SK-N-SH (cell line): ENCODE data around the gene ADAMTS20. TPM values are rescaled to one million over a fixed set of nuclear protein-coding genes. Genes with fewer than 3 reads are reported as not detected.

ENCODE experiments used
- CTCF ChIA-PET: fragments of 300-600, 350-600 bp; formaldehyde crosslinking; extraction: SDS; loops from one replicate; lab custom pipeline; 2021; lab: Yijun Ruan, JAX
- POLR2A ChIA-PET: fragments of 350-600 bp; sonication (Branson Sonifier 250); formaldehyde crosslinking; extraction: SDS; loops from one replicate; lab custom pipeline; 2020; ENCODE audit warnings: antibody characterized with exemption, inconsistent platforms; lab: Yijun Ruan, JAX
- DNase-seq: peaks from one replicate; pipeline ENCODE4 v3.0.0; 2012
- H2AFZ ChIP-seq: fragments of 200-600 bp; sonication (generic); 2 replicates; pipeline ENCODE4 v1.8.1; 2016; ENCODE audit warnings: antibody characterized with exemption, mild to moderate bottlenecking, low read depth
- H3F3A ChIP-seq: fragments of 200-600 bp; sonication (generic); replicated peaks from 2 replicates; pipeline ENCODE3; 2016; ENCODE audit warnings: antibody characterized with exemption, mild to moderate bottlenecking; ENCODE audit not compliant: insufficient read depth
- H3K27ac ChIP-seq, 2 experiments: fragments of 200-500 bp in 1 of 2; fragments of 200-600 bp in 1 of 2; sonication (Bioruptor generic) in 1 of 2; sonication (generic), shearing (Covaris generic) in 1 of 2; 2 replicates each; pipeline versions ENCODE4 v1.5.1 to v1.6.1; 2014 to 2016; ENCODE audit warnings: low read depth in 2 of 2, inconsistent platforms in 1 of 2, low read length in 1 of 2, mild to moderate bottlenecking in 1 of 2, mixed read lengths in 1 of 2
- H3K27me3 ChIP-seq: fragments of 200-600 bp; sonication (generic), shearing (Covaris generic); 2 replicates; pipeline ENCODE4 v1.6.1; 2016; ENCODE audit warnings: mixed run types; ENCODE audit not compliant: insufficient read depth
- H3K36me3 ChIP-seq, 2 experiments: fragments of 200-500 bp in 1 of 2; fragments of 200-600 bp in 1 of 2; sonication (Bioruptor generic) in 1 of 2; sonication (generic) in 1 of 2; replicated peaks in 1 of 2; 2 replicates each; pipeline versions ENCODE3 to v1.5.1; 2014 to 2016; ENCODE audit warnings: low read length in 1 of 2, mild to moderate bottlenecking in 1 of 2; ENCODE audit not compliant: insufficient read depth in 2 of 2, control insufficient read depth in 1 of 2
- H3K4me1 ChIP-seq, 2 experiments: fragments of 200-500 bp in 1 of 2; fragments of 200-600 bp in 1 of 2; sonication (Bioruptor generic) in 1 of 2; sonication (generic), shearing (Covaris generic) in 1 of 2; 2 replicates each; pipeline versions ENCODE4 v1.5.1 to v1.6.1; 2014 to 2016; ENCODE audit warnings: low read depth in 1 of 2, low read length in 1 of 2, mixed run types in 1 of 2; ENCODE audit not compliant: insufficient read depth in 2 of 2, control insufficient read depth in 1 of 2
- H3K4me2 ChIP-seq: fragments of 200-600 bp; sonication (generic), shearing (Covaris generic); 2 replicates; pipeline ENCODE4 v1.6.1; 2017; ENCODE audit warnings: mixed run types
- H3K4me3 ChIP-seq, 2 experiments: fragments of 200-500 bp in 1 of 2; fragments of 200-600 bp in 1 of 2; sonication (Bioruptor generic) in 1 of 2; sonication (generic), shearing (Covaris generic) in 1 of 2; 2 replicates each; pipeline versions ENCODE4 v1.5.1 to v1.8.1; 2014 to 2016; ENCODE audit warnings: low read depth in 2 of 2, inconsistent platforms in 1 of 2, low read length in 1 of 2, mild to moderate bottlenecking in 1 of 2, mixed read lengths in 1 of 2, moderate library complexity in 1 of 2
- H3K79me2 ChIP-seq: fragments of 200-600 bp; sonication (generic); 2 replicates; pipeline ENCODE4 v1.8.1; 2017; ENCODE audit warnings: mild to moderate bottlenecking; ENCODE audit not compliant: insufficient read depth
- H3K9ac ChIP-seq: fragments of 200-600 bp; sonication (generic); 2 replicates; pipeline ENCODE4 v1.6.1; 2017; ENCODE audit warnings: mixed run types
- H3K9me2 ChIP-seq: fragments of 200-600 bp; sonication (generic); 2 replicates; pipeline ENCODE4 v1.6.1; 2017; ENCODE audit warnings: mixed run types
- H3K9me3 ChIP-seq: fragments of 200-600 bp; sonication (generic); 2 replicates; pipeline ENCODE4 v1.6.1; 2017; ENCODE audit warnings: mixed run types, mild to moderate bottlenecking, moderate library complexity
- H4K20me1 ChIP-seq: fragments of 200-600 bp; sonication (generic); 2 replicates; pipeline ENCODE4 v1.6.1; 2017; ENCODE audit warnings: mild to moderate bottlenecking, mixed run types; ENCODE audit not compliant: insufficient read depth
- CHD2 ChIP-seq: fragments of 150-350 bp; IDR thresholded peaks from 2 replicates; pipeline ENCODE4 v1.6.1; 2018; ENCODE audit warnings: low read length; ENCODE audit not compliant: partially characterized antibody
- ELF1 ChIP-seq: IDR thresholded peaks from 2 replicates; pipeline ENCODE4 v1.4.0; 2012
- EP300 ChIP-seq, 2 experiments: IDR thresholded peaks; 2 replicates each; pipeline versions ENCODE4 v1.4.0 to v1.6.1; 2012; ENCODE audit warnings: borderline replicate concordance in 1 of 2, low read depth in 1 of 2, low read length in 1 of 2
- EZH2phosphoT487 ChIP-seq: fragments of 200-600 bp; sonication (generic); IDR thresholded peaks from 2 replicates; pipeline ENCODE4 v1.6.1; 2017; ENCODE audit warnings: low read depth, mixed run types, mild to moderate bottlenecking, antibody characterized with exemption, moderate library complexity, borderline replicate concordance
- FOXM1 ChIP-seq: IDR thresholded peaks from 2 replicates; pipeline ENCODE4 v1.4.0; 2012; ENCODE audit warnings: low read depth, mild to moderate bottlenecking
- MEF2A ChIP-seq: IDR thresholded peaks from 2 replicates; pipeline ENCODE4 v1.4.0; 2012; ENCODE audit warnings: low read depth, borderline replicate concordance
- NFIC ChIP-seq: IDR thresholded peaks from 2 replicates; pipeline ENCODE4 v1.4.0; 2012; ENCODE audit warnings: borderline replicate concordance
- NRF1 ChIP-seq: IDR thresholded peaks from 2 replicates; pipeline ENCODE4 v1.6.1; 2012; ENCODE audit warnings: low read depth, mild to moderate bottlenecking, low read length
- RFX5 ChIP-seq: IDR thresholded peaks from 2 replicates; pipeline ENCODE4 v1.6.1; 2012; ENCODE audit warnings: mild to moderate bottlenecking, improper control_type of control experiment, low read length
- RXRA ChIP-seq: IDR thresholded peaks from 2 replicates; pipeline ENCODE4 v1.4.0; 2012; ENCODE audit warnings: low read depth, mild to moderate bottlenecking, borderline replicate concordance
- SIN3A ChIP-seq: IDR thresholded peaks from 2 replicates; pipeline ENCODE4 v1.6.1; 2012; ENCODE audit warnings: low read depth, mild to moderate bottlenecking, low read length, moderate library complexity, borderline replicate concordance
- SMC3 ChIP-seq: IDR thresholded peaks from 2 replicates; pipeline ENCODE4 v1.6.1; 2012; ENCODE audit warnings: low read depth, low read length, improper control_type of control experiment
- YY1 ChIP-seq: IDR thresholded peaks from 2 replicates; pipeline ENCODE4 v1.4.0; 2012; ENCODE audit warnings: low read depth, mild to moderate bottlenecking
- WGBS: methylation state at CpG from one replicate; pipeline ENCODE4 v1.1.6; 2017; ENCODE audit warnings: low lambda C conversion rate; 5-methylcytosine and 5-hydroxymethylcytosine counted together
- polyA plus RNA-seq, 3 experiments: library from polyadenylated mRNA; depleted of rRNA; stranded (reverse); fragments of >200 nt; gene quantifications; 2 replicates each; pipeline ENCODE4 v1.2.3, GENCODE V29; 2012
- TF ChIP-seq, protein P1 (sequence below): fragments of 150-350 bp; IDR thresholded peaks from 2 replicates; pipeline ENCODE4 v1.6.1; 2017; ENCODE audit warnings: antibody characterized with exemption, low read length, low read depth, borderline replicate concordance
- TF ChIP-seq, protein P2 (sequence below): IDR thresholded peaks from 2 replicates; pipeline ENCODE4; 2012
- TF ChIP-seq, protein P3 (sequence below): IDR thresholded peaks from 2 replicates; pipeline ENCODE4 v1.4.0; 2012; ENCODE audit warnings: low read depth
- TF ChIP-seq, protein P4 (sequence below): IDR thresholded peaks from 2 replicates; pipeline ENCODE4 v1.4.0; 2012; ENCODE audit warnings: low read depth, borderline replicate concordance
- TF ChIP-seq, protein P5 (sequence below): IDR thresholded peaks from 2 replicates; pipeline ENCODE4 v1.4.0; 2012; ENCODE audit warnings: low read depth, borderline replicate concordance

The ADAMTS20 gene
- polyA plus RNA-seq, 1 of the 3 experiments (the other 2 are of a cell fraction), result not detected

DNA sequence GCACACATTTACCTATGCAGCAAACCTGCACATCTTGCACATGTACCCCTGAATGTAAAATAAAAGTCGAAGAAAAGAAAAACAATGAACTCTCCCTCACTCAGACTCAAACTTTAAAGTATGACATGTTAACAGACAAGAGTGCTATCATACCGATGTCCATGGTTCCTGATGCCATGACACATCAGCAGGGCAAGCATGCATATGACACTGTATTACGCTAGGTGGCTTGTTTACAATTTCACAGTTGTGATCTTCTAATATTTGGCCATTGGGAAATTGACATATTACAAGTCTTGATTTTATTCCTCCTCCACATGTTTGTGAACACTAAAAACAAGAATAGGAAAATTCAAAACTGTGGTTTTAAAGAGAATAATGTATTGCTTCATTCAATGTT, 126.6 kb downstream of the ADAMTS20 start:
- WGBS, result 57% methylated on average over 3 of the region's 3 CpGs
- no peaks in the 10 kb centered on the region for H3K79me2 ChIP-seq
- H3K9me2 ChIP-seq, result no peaks in the 10 kb centered on the region
- ChIA-PET POLR2A (no interaction called here), CTCF (interaction anchor here (1.1 kb wide), 1 partner anchor 19 kb away, joined by 5 read pairs; no protein-coding TSS in a partner anchor)
- H3K36me3 ChIP-seq, result no peaks in the 10 kb centered on the region
- no peak overlapping the region for H2AFZ ChIP-seq
- TF ChIP-seq EZH2phosphoT487 (no peak), CHD2 (no peak), EP300 (IDR thresholded peaks at IDR 0.05; ENCODE audit: borderline replicate concordance in 1 of 2, low read depth in 1 of 2, low read length in 1 of 2) (no peak), MEF2A (no peak), NRF1 (no peak), RXRA (no peak), ELF1 (no peak), NFIC (no peak), SIN3A (no peak), FOXM1 (no peak), YY1 (no peak), RFX5 (no peak), SMC3 (no peak)
- TF ChIP-seq, protein P1, sequence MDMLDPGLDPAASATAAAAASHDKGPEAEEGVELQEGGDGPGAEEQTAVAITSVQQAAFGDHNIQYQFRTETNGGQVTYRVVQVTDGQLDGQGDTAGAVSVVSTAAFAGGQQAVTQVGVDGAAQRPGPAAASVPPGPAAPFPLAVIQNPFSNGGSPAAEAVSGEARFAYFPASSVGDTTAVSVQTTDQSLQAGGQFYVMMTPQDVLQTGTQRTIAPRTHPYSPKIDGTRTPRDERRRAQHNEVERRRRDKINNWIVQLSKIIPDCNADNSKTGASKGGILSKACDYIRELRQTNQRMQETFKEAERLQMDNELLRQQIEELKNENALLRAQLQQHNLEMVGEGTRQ, result no peak
- TF ChIP-seq, protein P2, sequence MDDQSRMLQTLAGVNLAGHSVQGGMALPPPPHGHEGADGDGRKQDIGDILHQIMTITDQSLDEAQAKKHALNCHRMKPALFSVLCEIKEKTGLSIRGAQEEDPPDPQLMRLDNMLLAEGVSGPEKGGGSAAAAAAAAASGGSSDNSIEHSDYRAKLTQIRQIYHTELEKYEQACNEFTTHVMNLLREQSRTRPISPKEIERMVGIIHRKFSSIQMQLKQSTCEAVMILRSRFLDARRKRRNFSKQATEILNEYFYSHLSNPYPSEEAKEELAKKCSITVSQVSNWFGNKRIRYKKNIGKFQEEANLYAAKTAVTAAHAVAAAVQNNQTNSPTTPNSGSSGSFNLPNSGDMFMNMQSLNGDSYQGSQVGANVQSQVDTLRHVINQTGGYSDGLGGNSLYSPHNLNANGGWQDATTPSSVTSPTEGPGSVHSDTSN, result no peak
- TF ChIP-seq, protein P3, sequence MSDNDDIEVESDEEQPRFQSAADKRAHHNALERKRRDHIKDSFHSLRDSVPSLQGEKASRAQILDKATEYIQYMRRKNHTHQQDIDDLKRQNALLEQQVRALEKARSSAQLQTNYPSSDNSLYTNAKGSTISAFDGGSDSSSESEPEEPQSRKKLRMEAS, result no peak
- TF ChIP-seq, protein P4, sequence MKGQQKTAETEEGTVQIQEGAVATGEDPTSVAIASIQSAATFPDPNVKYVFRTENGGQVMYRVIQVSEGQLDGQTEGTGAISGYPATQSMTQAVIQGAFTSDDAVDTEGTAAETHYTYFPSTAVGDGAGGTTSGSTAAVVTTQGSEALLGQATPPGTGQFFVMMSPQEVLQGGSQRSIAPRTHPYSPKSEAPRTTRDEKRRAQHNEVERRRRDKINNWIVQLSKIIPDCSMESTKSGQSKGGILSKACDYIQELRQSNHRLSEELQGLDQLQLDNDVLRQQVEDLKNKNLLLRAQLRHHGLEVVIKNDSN, result no peak
- TF ChIP-seq, protein P5, sequence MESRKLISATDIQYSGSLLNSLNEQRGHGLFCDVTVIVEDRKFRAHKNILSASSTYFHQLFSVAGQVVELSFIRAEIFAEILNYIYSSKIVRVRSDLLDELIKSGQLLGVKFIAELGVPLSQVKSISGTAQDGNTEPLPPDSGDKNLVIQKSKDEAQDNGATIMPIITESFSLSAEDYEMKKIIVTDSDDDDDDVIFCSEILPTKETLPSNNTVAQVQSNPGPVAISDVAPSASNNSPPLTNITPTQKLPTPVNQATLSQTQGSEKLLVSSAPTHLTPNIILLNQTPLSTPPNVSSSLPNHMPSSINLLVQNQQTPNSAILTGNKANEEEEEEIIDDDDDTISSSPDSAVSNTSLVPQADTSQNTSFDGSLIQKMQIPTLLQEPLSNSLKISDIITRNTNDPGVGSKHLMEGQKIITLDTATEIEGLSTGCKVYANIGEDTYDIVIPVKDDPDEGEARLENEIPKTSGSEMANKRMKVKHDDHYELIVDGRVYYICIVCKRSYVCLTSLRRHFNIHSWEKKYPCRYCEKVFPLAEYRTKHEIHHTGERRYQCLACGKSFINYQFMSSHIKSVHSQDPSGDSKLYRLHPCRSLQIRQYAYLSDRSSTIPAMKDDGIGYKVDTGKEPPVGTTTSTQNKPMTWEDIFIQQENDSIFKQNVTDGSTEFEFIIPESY, result no peak
- peaks cover 0 to 5% of the 10 kb centered on the region in 2 experiments; a peak in 2 of 4 replicates for H3K4me1 ChIP-seq
- DNase-seq, result no peak
- no peaks in the 10 kb centered on the region for H4K20me1 ChIP-seq
- H3K9me3 ChIP-seq, result no peaks in the 10 kb centered on the region
- H3K4me3 ChIP-seq, result no peak overlapping the region
- no peak overlapping the region for H3K9ac ChIP-seq
- H3F3A ChIP-seq, result no peaks in the 10 kb centered on the region
- H3K4me2 ChIP-seq, result no peak overlapping the region
- no peak overlapping the region for H3K27ac ChIP-seq
- H3K27me3 ChIP-seq, result no peaks in the 10 kb centered on the region
